Measurements from ENCODE around the gene SLC23A3. TPM values are rescaled to one million over a fixed set of nuclear protein-coding genes. Genes with fewer than 3 reads are reported as not detected.

The SLC23A3 gene
- total and polyA plus RNA-seq, 9 of the 15 experiments (the other 6 are each of a cell fraction or from before 2014, with no cell fraction given): 0.06 to 0.64 (median 0.16) TPM

- TF ChIP-seq NCOA2 (IDR thresholded peaks at IDR 0.05; ENCODE audit: partially characterized antibody in 2 of 2) (no peak), CXXC5 (CRISPR knock-in tag; IDR thresholded peaks at IDR 0.05) (no peak), ZNF644 (tag; IDR thresholded peaks at IDR 0.05; ENCODE audit: low read depth) (no peak), RBM17 (IDR thresholded peaks at IDR 0.05; ENCODE audit: borderline replicate concordance, low read depth, low read length) (no peak)
Observed at GRCh38 chr2:219175486-219175885, 5.7 kb upstream of the SLC23A3 start (continued).

- CTCF ChIA-PET (ENCODE audit: low intra/inter-chr PET ratio): no interaction called here
- Histone ChIP-seq H4K20me1 (replicated peaks; ENCODE audit: control insufficient read depth, insufficient read depth, low read length) (no peaks in the 10 kb centered on the region), H2AFZ (ENCODE audit: low read depth, low read length) (no peak overlapping the region), H3K27me3 (ENCODE audit: control insufficient read depth in 2 of 2, insufficient read depth in 2 of 2, low read length in 2 of 2) (no peaks in the 10 kb centered on the region), H3K36me3 (ENCODE audit: control insufficient read depth, insufficient read depth, low read length) (peaks cover 36% of the 10 kb centered on the region; the same call in 2 of the 3 replicates), H3K4me3 (no peak overlapping the region), H3K9me3 (replicated peaks; ENCODE audit: control insufficient read depth, insufficient read depth, low read depth, low read length) (no peaks in the 10 kb centered on the region), H3K9me1 (ENCODE audit: control insufficient read depth, insufficient read depth, low read length) (no peaks in the 10 kb centered on the region), H3K4me2 (ENCODE audit: insufficient read depth, low read length) (no peak overlapping the region), H3K9ac (ENCODE audit: insufficient read depth in 1 of 2, low read depth in 2 of 2, low read length in 2 of 2) (peak overlapping the region in 1 of 2 experiments; percentile 36; a peak in 1 of 4 replicates), H3K79me2 (ENCODE audit: control insufficient read depth, insufficient read depth, low read length) (peaks cover 36% of the 10 kb centered on the region), H3K4me1 (replicated peaks in 1 of 2; ENCODE audit: control insufficient read depth in 2 of 2, insufficient read depth in 2 of 2, low read length in 2 of 2) (peaks cover 13 to 20% of the 10 kb centered on the region in 2 experiments; a peak in 4 of 5 replicates), H3K27ac (ENCODE audit: extremely low read depth, low read depth, low read length) (no peak overlapping the region)
- in situ Hi-C loops (cut with MboI) (loop anchor here (5.0 kb wide), 2 partner anchors 32 to 118 kb away; partner anchors contain the start of gene ZFAND2B), intact Hi-C loops (cut with micrococcal nuclease) (no loop called here)
- BruUV-seq (replicated peaks): no TSS peak
- 88% methylated on average over 5 of the region's 7 CpGs for WGBS (ENCODE audit: insufficient coverage, low coverage, missing lambda C conversion rate)
- no peak for FAIRE-seq
- POLR2A ChIA-PET: interaction anchor here (1.7 kb wide), 1 partner anchor 10 kb away, joined by 4 read pairs; no protein-coding TSS in a partner anchor
- ATAC-seq: no peak
- DNase-seq (ENCODE audit: extremely low read depth in 1 of 4, low spot score in 3 of 4): no peak
- no peak for TF ChIP-seq TFAM (CRISPR knock-in tag; conservative IDR thresholded peaks at IDR 0.05)
- no peak for TF ChIP-seq ZNF398 (CRISPR knock-in tag; IDR thresholded peaks at IDR 0.05)
Observed at GRCh38 chr2:219174801-219175200, 5.0 kb upstream of the SLC23A3 start.
